Stomach (tissue), 9 donors: ENCODE results near the gene MAP2K1. TPM values are rescaled to one million over a fixed set of nuclear protein-coding genes. Genes with fewer than 3 reads are reported as not detected.

ENCODE experiments used
- DNase-seq, 2 donors: peaks; one replicate each; pipeline versions ENCODE4 v3.0.0 to v3.0.0-alpha.2; 2013 to 2019
- H3K27ac ChIP-seq, 5 donors: fragments of 200-600 bp in 4 of 5; sonication (generic) in 4 of 5; one replicate each; pipeline ENCODE4 v1.5.1; 2013 to 2019; ENCODE audit warnings: mild to moderate bottlenecking in 1 of 5, moderate library complexity in 1 of 5
- H3K27me3 ChIP-seq, 3 donors: fragments of 200-600 bp; sonication (generic); one replicate each; pipeline ENCODE4 v1.5.1; 2017 to 2019; ENCODE audit warnings: mixed run types in 1 of 3
- H3K36me3 ChIP-seq, 4 donors: fragments of 200-600 bp; sonication (generic); 1 replicate in 3 of 4; 2 replicates in 1 of 4; pipeline ENCODE4 v1.5.1; 2016 to 2019
- H3K4me1 ChIP-seq, 4 donors: fragments of 200-600 bp; sonication (generic); one replicate each; pipeline ENCODE4 v1.5.1; 2016 to 2019
- H3K4me3 ChIP-seq, 4 donors: fragments of 200-600 bp; sonication (generic) in 3 of 4; one replicate each; pipeline ENCODE4 v1.5.1; 2016 to 2019; ENCODE audit warnings: mild to moderate bottlenecking in 1 of 4
- H3K9me3 ChIP-seq, 4 donors: fragments of 200-600 bp; sonication (generic); one replicate each; pipeline ENCODE4 v1.5.1; 2016 to 2019
- CTCF ChIP-seq, 7 experiments: fragments of 450-650 bp in 4 of 7; fragments of 200-600 bp in 3 of 7; sonication (generic) in 3 of 7; IDR thresholded peaks; one replicate each; pipeline ENCODE4 v1.5.1; 2016 to 2019; ENCODE audit warnings: antibody characterized with exemption in 7 of 7, control low read depth in 2 of 7, mild to moderate bottlenecking in 1 of 7
- EP300 ChIP-seq: sonication (generic); formaldehyde crosslinking; IDR thresholded peaks from one replicate; pipeline ENCODE4 v1.6.1; 2017; ENCODE audit warnings: antibody characterized with exemption
- POLR2A ChIP-seq, 4 donors: fragments of 450-650 bp; IDR thresholded peaks; one replicate each; pipeline ENCODE4 v1.6.1; 2016; ENCODE audit warnings: antibody characterized with exemption in 4 of 4, control low read depth in 2 of 4, mild to moderate bottlenecking in 1 of 4, moderate library complexity in 1 of 4
- POLR2AphosphoS5 ChIP-seq, 3 donors: sonication (generic); formaldehyde crosslinking; IDR thresholded peaks; one replicate each; pipeline ENCODE4 v1.6.1; 2016; ENCODE audit warnings: antibody characterized with exemption in 3 of 3
- WGBS, 5 donors: extraction: QIAGEN DNeasy Blood & Tissue Kit in 3 of 5; methylation state at CpG; one replicate each; pipeline versions ENCODE4 v1.1.5 to v1.1.7; 2013 to 2018; 5-methylcytosine and 5-hydroxymethylcytosine counted together
- intact Hi-C: fragments of 100-400 bp; cut with DNase I; formaldehyde crosslinking; loops from one replicate; pipeline ENCODE4 v1.15.1; 2023; ENCODE audit warnings: low total_unique reads
- polyA plus RNA-seq, 3 donors: library from polyadenylated mRNA; stranded (reverse); fragments of 200-250 nt; gene quantifications; one replicate each; pipeline ENCODE4 v1.2.3, GENCODE V29; 2013
- total RNA-seq, 5 donors: library from RNA; depleted of rRNA; stranded (reverse); fragments of >200 nt; gene quantifications; one replicate each; pipeline versions ENCODE4 v1.1.0 to v1.2.3, GENCODE V29; 2014 to 2016
- donor health status: healthy with polysubstance abuse.
- donor health status: Bipolar disorder and iron deficiency.
- donor health status: healthy.

MAP2K1 gene
- total and polyA plus RNA-seq, 8 donors: 20.1 to 123 (median 26.0) TPM

GRCh38 chr15:66387163-66388042 is 691 bp downstream of the MAP2K1 start:
- peak; percentile 67 to 84 for DNase-seq
- H3K27ac ChIP-seq: peak overlapping the region; percentile 92 to 97 (median 96)
- intact Hi-C loops: loop anchor here (5.0 kb wide), 1 partner anchor 110 kb away; the partner anchor contains the start of gene SNAPC5
- no peaks in the 10 kb centered on the region for H3K27me3 ChIP-seq
- 1 to 2% (median 1%) methylated on average over 14 to 62 of the region's 62 CpGs for WGBS, 5 donors
- H3K36me3 ChIP-seq: no peaks in the 10 kb centered on the region
- H3K9me3 ChIP-seq: no peaks in the 10 kb centered on the region
- TF ChIP-seq CTCF (IDR thresholded peaks at IDR 0.05) (peak in 3 of 7 experiments; percentile 14 to 29 (median 14)), POLR2AphosphoS5 (IDR thresholded peaks at IDR 0.05) (peak in 1 of 3 donors; percentile 12), POLR2A (IDR thresholded peaks at IDR 0.05) (no peak), EP300 (no peak)
- peak overlapping the region; percentile 72 to 95 (median 77) for H3K4me3 ChIP-seq
- peaks cover 31 to 55% (median 40%) of the 10 kb centered on the region in 4 donors for H3K4me1 ChIP-seq

GRCh38 chr15:66388043-66388363 is 1.3 kb downstream of the MAP2K1 start:
- no peak for DNase-seq
- Histone ChIP-seq H3K4me1 (peaks cover 31 to 55% (median 40%) of the 10 kb centered on the region in 4 donors), H3K27me3 (no peaks in the 10 kb centered on the region), H3K4me3 (peak overlapping the region; percentile 72 to 95 (median 77)), H3K27ac (peak overlapping the region in 4 of 5 donors; percentile 92 to 97 (median 96)), H3K36me3 (no peaks in the 10 kb centered on the region), H3K9me3 (no peaks in the 10 kb centered on the region)
- intact Hi-C loops: loop anchor here (5.0 kb wide), 1 partner anchor 109 kb away; the partner anchor contains the start of gene SNAPC5
- TF ChIP-seq POLR2AphosphoS5 (IDR thresholded peaks at IDR 0.05) (no peak), EP300 (no peak), CTCF (IDR thresholded peaks at IDR 0.05) (no peak), POLR2A (IDR thresholded peaks at IDR 0.05) (no peak)
- 10 to 22% (median 13%) methylated on average over 3 of the region's 3 CpGs for WGBS, 5 donors

GRCh38 chr15:66388576-66388975 is 1.9 kb downstream of the MAP2K1 start:
- H3K9me3 ChIP-seq: no peaks in the 10 kb centered on the region
- DNase-seq: no peak
- H3K4me3 ChIP-seq: peak overlapping the region in 2 of 4 donors; percentile 76 to 95
- intact Hi-C loops: loop anchor here (5.0 kb wide), 1 partner anchor 109 kb away; the partner anchor contains the start of gene SNAPC5
- TF ChIP-seq CTCF (IDR thresholded peaks at IDR 0.05) (no peak), EP300 (no peak), POLR2AphosphoS5 (IDR thresholded peaks at IDR 0.05) (no peak), POLR2A (IDR thresholded peaks at IDR 0.05) (no peak)
- H3K4me1 ChIP-seq: peaks cover 31 to 61% (median 40%) of the 10 kb centered on the region in 4 donors
- no peak overlapping the region for H3K27ac ChIP-seq
- WGBS, 5 donors: 76 to 88% (median 80%) methylated on average over 5 of the region's 5 CpGs
- no peaks in the 10 kb centered on the region for H3K27me3 ChIP-seq
- H3K36me3 ChIP-seq: no peaks in the 10 kb centered on the region

- intact Hi-C loops: loop anchor here (5.0 kb wide), 1 partner anchor 108 kb away; the partner anchor contains the start of gene SNAPC5
- 85 to 91% (median 89%) methylated on average over 13 to 14 of the region's 14 CpGs for WGBS, 5 donors
- H3K36me3 ChIP-seq: no peaks in the 10 kb centered on the region
Observed at GRCh38 chr15:66389098-66389858, 2.6 kb downstream of the MAP2K1 start.

More at GRCh38 chr15:66389098-66389858, 2.6 kb downstream of the MAP2K1 start:
- Histone ChIP-seq H3K27me3 (no peaks in the 10 kb centered on the region), H3K9me3 (no peaks in the 10 kb centered on the region), H3K27ac (peak overlapping the region in 1 of 5 donors; percentile 44), H3K4me3 (no peak overlapping the region), H3K4me1 (peaks cover 31 to 68% (median 40%) of the 10 kb centered on the region in 4 donors)
- DNase-seq: no peak
- TF ChIP-seq POLR2AphosphoS5 (IDR thresholded peaks at IDR 0.05) (no peak), EP300 (no peak), CTCF (IDR thresholded peaks at IDR 0.05) (no peak), POLR2A (IDR thresholded peaks at IDR 0.05) (no peak)
